ENCODE results near the gene VPS33A.
A peak's percentile ranks its signal among the peaks of the same experiment; 100 is the strongest.

VPS33A gene

DNA sequence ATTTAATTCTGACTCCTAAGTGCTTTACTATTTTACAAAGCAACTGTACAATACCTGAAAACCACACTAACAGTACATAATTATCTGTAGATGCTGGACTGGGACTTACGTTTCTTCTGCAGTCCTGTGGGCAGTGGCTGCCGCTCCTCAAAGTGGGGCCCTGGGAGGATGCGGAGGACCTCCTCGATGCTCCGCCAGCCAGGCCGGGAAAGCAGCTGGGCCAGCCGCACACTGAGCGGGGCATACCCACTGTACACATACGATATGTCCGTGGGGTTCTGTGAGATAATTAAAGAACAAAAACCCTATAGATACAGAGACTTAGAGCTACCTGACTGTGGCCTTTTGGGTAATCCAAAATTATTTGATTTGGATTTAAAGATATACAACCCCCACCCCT lies 33.6 kb downstream of the VPS33A start:
- TF ChIP-seq, protein P1, sequence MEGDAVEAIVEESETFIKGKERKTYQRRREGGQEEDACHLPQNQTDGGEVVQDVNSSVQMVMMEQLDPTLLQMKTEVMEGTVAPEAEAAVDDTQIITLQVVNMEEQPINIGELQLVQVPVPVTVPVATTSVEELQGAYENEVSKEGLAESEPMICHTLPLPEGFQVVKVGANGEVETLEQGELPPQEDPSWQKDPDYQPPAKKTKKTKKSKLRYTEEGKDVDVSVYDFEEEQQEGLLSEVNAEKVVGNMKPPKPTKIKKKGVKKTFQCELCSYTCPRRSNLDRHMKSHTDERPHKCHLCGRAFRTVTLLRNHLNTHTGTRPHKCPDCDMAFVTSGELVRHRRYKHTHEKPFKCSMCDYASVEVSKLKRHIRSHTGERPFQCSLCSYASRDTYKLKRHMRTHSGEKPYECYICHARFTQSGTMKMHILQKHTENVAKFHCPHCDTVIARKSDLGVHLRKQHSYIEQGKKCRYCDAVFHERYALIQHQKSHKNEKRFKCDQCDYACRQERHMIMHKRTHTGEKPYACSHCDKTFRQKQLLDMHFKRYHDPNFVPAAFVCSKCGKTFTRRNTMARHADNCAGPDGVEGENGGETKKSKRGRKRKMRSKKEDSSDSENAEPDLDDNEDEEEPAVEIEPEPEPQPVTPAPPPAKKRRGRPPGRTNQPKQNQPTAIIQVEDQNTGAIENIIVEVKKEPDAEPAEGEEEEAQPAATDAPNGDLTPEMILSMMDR (IDR thresholded peaks at IDR 0.05; ENCODE audit: insufficient read depth, low read depth, low read length, missing control alignments) = no peak
- no peak for DNase-seq (ENCODE audit: low read depth)
- no peak overlapping the region for H3K4me3 ChIP-seq (ENCODE audit: low read depth, low read length)

DNA sequence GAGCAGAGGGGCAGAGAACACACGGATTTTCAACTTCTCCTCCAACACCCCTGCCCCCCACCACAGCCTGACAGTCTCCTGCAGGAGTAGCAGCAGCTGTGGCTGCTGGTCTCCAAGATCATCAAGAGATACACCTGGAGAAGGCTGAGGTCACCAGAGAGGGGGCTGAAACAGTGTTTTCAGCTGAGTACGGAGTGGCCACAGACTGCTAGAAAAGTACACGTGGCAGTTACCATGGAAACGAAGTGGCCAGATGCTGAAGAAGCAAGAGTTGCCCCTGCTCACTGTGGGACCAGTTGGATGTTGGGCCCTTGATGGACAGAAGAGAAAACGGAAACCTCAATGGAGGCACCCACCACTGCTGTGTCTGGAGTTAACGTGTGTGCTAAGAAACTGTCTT lies 35.5 kb downstream of the VPS33A start:
- H3K4me3 ChIP-seq (ENCODE audit: low read depth, low read length) = no peak overlapping the region
- TF ChIP-seq, protein P1 (IDR thresholded peaks at IDR 0.05; ENCODE audit: insufficient read depth, low read depth, low read length, missing control alignments) = no peak
- DNase-seq (ENCODE audit: low read depth) = no peak

DNA sequence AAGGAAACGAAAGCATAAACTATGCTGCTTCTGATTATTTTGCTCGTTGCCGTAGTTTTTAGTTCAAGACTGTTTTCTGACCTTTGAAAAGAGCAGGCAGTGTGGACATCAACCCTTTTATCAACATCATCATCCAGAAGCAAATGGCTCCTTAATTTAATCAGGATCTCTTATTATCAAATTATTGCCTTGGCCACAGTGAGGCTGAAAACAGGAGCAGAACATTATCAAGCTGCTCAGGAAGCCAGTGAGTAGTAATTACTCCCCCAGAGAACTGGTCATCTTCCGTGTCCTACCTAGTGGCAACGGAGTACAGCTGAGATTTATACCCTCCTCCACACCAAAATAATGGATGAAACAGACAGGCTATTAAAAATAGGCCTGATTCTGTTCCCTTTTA lies 38.2 kb downstream of the VPS33A start:
- H3K4me3 ChIP-seq (ENCODE audit: low read depth, low read length) = no peak overlapping the region
- TF ChIP-seq, protein P1 (IDR thresholded peaks at IDR 0.05; ENCODE audit: insufficient read depth, low read depth, low read length, missing control alignments) = no peak
- DNase-seq (ENCODE audit: low read depth) = no peak

DNA sequence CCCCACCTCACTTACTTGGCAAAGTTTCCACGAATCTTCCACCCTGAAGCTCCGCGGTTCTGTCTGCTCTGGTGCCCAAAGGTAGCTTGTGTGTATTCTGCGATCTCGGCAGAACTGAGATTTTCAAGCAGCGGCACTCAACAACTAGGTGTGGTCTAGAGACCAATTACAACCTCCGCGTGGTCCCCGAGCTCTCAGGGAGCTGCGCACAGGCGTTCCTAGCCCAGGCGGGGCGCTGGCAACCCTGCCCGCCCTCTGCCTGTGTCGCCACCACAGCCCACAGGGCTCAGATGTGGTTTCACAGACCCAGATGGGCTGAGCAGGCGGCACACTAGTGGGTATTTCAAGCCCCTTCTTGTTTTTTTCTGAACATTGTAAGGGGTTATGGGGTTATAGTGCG lies 39.0 kb downstream of the VPS33A start:
- TF ChIP-seq, protein P1 (IDR thresholded peaks at IDR 0.05; ENCODE audit: insufficient read depth, low read depth, low read length, missing control alignments) = no peak
- H3K4me3 ChIP-seq (ENCODE audit: low read depth, low read length) = no peak overlapping the region
- DNase-seq (ENCODE audit: low read depth) = no peak

DNA sequence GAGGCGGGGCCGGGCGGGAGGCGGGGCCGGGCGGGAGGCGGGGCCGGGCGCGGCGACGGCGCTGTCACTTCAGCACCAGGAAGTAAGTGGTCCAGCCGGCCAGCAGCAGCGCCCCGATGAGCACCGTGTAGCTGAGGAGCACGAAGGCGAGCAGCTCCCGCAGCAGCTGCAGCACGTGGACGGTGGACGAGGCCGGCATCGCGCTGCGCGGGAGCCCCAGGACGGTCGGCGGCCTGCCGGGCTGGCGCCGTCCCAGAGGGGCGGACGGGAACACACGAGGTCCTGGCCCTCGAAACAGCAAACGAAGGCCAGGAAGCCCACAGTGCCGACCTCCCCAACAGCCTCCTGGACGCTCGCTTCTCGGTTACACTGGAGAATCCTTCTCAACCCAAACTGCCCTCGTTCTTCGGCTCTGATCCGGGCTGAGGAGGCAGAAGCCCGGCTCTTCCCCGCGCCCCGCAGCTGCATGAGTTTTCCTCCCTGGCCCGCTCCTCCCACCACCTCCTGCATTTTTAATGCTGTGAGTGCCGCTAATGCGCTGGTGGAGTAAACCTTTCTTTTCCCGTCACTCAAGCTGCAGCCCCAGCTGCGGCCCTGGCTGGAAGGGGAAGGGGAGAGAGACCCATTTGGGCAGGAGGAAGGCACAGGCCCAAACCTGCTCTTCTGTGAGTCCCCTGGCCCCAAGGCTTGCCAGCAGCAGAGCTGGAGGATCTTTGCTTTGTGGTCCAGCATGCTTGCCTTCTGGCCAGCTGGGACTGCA lies 39.7 kb downstream of the VPS33A start:
- peak; percentile 5 for DNase-seq (ENCODE audit: low read depth)
- peak overlapping the region; percentile 56 for H3K4me3 ChIP-seq (ENCODE audit: low read depth, low read length)
- TF ChIP-seq, protein P1 (IDR thresholded peaks at IDR 0.05; ENCODE audit: insufficient read depth, low read depth, low read length, missing control alignments) = no peak

DNA sequence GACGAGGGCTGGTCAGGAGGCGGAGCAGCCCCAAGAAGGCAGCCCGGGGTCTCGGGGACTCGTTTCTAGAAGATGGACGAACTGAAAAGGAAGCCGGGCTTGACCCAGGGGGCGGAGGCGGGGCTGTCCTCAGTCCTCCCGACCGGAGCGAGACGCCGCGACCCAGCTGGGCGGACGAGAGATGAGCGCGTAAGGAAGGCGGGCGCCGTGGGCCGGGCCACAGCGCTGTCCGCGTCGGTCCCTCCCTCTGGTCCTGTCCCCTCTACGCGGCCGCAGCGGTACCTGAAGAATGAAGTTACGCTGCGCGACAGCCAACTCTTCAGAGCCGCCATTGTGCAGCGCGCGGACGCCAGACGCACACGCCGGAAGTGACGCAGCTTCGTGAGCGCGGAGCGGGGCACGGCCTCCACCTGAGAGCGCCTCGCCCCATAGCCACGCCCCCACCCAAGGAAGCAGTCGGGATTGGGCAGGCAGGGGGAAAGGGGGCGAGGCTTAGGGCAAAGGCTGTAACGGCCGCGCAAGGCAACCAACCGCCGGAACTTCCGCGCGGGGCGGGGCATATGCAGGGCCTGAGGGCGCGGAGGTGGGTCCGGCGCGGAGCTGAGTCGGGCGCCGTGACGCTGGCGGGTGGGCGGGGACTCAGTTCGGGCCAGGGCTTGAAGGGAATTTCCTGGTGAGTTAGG lies 40.5 kb downstream of the VPS33A start, which contains the start of gene DIABLO:
Gene DIABLO (minus strand): TSS at position 370 of the 683 bp plus-strand sequence. CDS start 38 bp downstream, at position 332.
- H3K4me3 ChIP-seq (ENCODE audit: low read depth, low read length) = peak within 1 kb of the TSS; percentile 96
- TF ChIP-seq, protein P1 (IDR thresholded peaks at IDR 0.05; ENCODE audit: insufficient read depth, low read depth, low read length, missing control alignments) = no peak
- DNase-seq (ENCODE audit: low read depth) = peak; percentile 100

Measured in GM12865 (cell line).